GM12874 (cell line): ENCODE measurements around the gene MXRA8.

Experiments
- TF ChIP-seq, protein P1 (sequence below): IDR thresholded peaks from 2 replicates; pipeline ENCODE4 v1.5.1; 2011; ENCODE audit warnings: low read depth, mild to moderate bottlenecking, control low read depth, low read length, moderate library complexity; ENCODE audit not compliant: insufficient read depth

Gene MXRA8

DNA sequence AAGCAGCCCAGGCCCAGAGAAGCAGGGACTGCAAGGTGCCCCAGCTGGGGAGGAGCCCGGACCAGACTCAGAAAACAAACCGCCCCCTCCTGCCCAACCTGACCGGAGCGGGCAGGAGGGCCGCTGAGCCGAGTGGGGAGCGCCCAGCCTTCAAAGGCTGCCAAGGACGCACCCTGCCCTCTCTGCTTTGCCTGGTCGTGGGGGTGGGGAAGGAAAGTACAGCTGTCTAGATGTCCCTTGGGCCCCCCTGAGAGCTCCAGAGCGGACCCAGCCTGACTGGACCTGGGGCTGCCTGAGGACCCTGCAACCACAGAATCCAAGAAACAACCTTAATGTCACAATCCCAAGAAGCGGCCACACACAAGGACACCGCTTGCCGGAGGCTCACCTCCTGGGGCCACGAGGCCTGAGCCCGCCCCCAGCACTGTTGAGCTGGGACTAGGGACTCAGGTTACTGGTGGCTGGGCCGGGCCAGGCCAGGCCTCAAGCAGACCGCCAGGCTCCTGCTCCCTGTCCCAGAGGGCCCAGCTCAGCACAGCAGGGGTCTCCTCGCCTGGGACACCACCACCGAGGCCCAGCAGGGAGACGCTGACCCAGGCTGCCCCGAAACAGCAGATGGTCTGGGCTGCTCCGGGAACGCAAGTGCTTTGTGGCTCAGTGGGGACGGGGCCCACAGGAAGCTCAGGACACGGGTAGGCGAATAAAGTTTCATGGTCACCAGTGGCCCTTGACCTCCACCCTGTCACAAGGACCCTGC, 10.5 kb downstream of the MXRA8 start:
- TF ChIP-seq, protein P1, sequence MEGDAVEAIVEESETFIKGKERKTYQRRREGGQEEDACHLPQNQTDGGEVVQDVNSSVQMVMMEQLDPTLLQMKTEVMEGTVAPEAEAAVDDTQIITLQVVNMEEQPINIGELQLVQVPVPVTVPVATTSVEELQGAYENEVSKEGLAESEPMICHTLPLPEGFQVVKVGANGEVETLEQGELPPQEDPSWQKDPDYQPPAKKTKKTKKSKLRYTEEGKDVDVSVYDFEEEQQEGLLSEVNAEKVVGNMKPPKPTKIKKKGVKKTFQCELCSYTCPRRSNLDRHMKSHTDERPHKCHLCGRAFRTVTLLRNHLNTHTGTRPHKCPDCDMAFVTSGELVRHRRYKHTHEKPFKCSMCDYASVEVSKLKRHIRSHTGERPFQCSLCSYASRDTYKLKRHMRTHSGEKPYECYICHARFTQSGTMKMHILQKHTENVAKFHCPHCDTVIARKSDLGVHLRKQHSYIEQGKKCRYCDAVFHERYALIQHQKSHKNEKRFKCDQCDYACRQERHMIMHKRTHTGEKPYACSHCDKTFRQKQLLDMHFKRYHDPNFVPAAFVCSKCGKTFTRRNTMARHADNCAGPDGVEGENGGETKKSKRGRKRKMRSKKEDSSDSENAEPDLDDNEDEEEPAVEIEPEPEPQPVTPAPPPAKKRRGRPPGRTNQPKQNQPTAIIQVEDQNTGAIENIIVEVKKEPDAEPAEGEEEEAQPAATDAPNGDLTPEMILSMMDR = no peak

DNA sequence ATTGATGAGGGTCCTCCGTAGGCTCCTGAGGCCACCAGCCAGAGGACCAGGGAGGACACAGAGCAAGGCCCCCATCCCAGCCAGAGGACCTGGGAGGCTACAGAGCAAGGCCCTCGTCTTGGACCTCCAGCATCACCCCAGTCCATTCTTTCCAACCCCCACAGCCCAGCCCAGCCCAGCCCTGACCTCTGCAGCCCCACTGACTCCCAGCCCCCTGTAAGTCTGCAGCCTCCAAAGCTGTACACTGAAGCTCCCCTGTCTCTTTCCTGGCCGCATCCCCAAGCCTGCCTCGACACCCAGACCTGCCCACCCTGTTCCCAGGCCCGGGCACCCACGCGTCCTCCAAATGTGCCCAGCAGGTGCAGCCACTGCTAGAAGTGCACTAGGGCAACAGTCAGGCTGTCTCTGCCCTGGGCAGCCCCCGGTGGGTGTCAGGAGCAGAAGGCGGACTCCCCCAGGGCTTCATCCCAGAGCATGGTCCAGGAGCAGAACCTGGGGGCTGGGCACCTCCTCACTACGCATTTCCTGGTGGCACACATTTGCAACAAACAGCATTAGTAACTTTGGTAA, 11.2 kb downstream of the MXRA8 start:
- TF ChIP-seq, protein P1 = no peak

DNA sequence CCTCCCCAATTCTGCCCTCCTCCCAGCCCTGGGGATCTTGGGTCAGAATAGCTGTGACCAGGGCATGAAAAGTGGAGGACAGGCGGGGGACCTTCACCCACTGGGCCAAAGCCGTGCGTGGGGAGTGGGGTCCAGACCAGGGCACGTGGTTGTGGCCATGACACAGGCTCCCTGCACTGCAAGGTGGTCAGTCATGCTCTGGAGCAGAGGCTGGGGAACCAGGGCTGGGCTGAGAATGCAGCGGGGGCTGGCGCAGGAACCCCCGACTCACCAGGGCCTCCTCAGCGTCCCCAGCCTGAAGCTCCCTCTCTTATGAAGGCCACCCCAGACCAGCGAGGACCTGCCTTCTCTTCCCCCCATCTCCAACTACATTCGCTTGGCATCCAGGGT, 11.9 kb downstream of the MXRA8 start:
- TF ChIP-seq, protein P1 = no peak

DNA sequence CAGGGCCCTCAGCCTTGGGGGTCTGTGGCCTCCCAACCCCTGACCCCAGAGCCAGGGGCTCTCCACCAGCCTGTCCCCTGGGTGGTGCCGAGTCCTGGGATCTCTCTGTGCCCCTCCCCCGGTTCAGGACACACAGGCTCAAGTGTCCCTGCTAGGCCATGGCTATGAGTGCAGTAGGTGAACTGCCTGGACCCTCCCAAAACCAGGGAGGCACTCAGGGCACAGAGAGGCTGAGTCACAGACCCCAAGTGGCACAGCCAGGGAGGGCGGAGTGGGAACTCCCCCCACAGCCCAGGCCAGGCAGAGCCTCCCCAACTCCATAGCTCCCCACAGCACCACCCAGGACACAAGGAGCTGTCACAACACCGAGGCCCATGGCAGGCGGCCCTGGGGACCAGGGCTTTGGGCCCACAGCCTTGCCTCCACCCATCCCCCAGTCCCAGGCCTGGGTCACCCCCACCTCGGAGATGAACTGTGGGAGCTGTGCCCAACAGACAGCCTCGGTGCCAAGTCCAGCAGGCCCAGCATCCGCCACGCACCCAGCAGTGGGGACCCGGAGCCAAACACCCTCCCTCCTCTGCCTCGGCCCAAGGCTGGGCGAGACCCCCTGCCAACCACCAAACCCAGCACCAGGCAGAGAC, 12.4 kb downstream of the MXRA8 start:
- TF ChIP-seq, protein P1 = no peak

DNA sequence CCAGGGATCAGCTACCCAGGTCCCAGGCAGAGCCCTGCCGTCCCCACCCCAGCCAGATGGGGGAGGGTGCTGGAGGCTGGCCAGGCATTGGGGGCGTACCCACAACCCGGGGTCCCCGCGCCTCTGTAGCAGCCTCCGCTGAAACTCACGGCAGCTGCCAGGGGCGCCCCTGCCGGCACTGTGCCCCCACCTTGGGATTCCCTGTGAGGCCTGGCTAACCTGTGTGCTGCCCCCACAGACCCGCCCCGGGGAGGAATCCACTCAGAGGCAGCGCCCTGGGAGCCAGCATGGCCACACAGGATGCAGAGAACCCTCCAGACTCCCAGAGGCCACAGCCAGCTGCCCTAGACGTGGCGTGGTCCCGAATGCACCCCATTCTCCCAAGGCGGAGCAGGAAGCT, 13.0 kb downstream of the MXRA8 start:
- TF ChIP-seq, protein P1 = no peak

DNA sequence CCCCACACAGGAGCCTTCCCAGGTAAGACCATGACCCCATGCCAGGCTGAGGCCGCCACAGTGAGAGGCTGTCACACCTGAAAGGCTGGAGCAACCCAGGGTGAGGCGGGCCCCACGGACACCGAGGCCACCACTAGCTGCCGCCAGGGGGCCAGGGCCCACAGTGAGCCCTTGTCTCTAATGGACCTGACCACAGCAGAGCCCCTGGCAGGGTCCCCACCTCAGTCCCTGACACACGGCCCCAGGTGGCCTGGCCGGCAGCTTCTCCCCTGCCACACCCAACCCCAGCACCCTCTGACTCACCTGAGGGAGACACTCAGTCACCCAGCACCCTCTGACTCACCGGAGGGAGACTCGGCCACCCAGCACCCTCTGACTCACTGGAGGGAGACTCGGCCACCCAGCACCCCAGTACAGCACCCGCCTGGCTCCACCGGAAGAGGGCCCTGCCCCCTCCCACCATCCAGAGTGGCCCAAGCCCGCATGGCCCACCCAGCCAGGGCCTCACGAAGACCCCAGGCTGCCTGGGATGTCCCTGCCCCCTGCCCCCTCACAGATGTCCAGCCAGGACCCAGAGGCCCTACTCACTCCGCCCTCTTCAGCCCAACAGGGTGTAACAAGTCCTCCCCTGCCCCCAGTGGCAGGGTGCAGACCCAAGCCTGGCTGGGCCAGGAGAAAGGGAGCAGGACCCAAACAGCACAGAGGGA, 13.5 kb downstream of the MXRA8 start:
- TF ChIP-seq, protein P1 = no peak; the same call in 1 of the 2 replicates

DNA sequence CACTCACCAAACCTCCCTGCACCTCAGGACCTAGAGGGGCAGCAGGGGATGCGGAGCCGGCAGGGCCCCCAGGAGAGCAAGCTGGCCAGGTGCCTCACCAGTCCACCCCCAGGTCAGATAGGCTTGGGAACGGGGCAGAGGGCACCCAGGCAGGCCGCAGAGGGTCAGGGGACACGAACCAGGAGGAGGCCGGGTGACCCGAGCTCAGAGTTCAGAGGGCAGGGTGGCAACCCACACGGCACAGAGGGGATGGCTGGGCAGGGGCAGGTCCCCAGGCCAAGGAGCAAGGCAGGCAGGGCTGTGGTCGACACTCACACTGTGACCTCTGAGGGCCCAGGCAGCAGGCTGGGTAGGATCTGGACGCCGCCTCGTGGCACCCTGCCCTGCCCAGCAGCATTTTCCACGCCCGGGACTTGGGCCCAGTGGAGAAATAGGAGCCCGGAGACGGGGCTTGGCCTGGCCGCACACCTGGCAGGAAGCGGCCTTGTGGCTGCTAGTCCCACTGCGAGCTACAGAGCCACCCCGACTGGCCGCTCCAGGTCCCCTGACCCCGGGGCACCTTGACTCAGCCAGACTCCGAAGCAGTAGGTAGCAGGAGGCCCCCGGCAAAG, 14.4 kb downstream of the MXRA8 start:
- TF ChIP-seq, protein P1 = no peak
